ENCODE results near the gene TNFSF11.

- TF ChIP-seq CTCF (IDR thresholded peaks at IDR 0.05) (no peak), POLR2A (IDR thresholded peaks at IDR 0.05) (no peak), POLR2AphosphoS5 (IDR thresholded peaks at IDR 0.05; ENCODE audit: insufficient read depth in 1 of 2, low read depth in 1 of 2) (no peak)
These were observed 47.1 kb upstream of the TNFSF11 start for GRCh38 chr13:42526804-42527203.
